ENCODE measurements around the gene PTPRN2. TPM values are rescaled to one million over a fixed set of nuclear protein-coding genes. Genes with fewer than 3 reads are reported as not detected.
"Not testable (repeated sequence)": the region's sequence is repeated elsewhere in the genome, so short reads cannot be mapped to it uniquely, and the experiment has no call there.

Gene PTPRN2
- total and polyA plus RNA-seq, 8 donors = 12.2 to 49.2 (median 31.8) TPM

GRCh38 chr7:158256091-158256816 is 331.4 kb downstream of the PTPRN2 start:
- no peaks in the 10 kb centered on the region for H3K4me1 ChIP-seq
- H3K27ac ChIP-seq = no peak overlapping the region
- WGBS, 2 donors = 88% methylated on average over 19 of the region's 19 CpGs
- no peaks in the 10 kb centered on the region for H3K9me3 ChIP-seq
- no peaks in the 10 kb centered on the region for H3K36me3 ChIP-seq
- TF ChIP-seq, protein P1, sequence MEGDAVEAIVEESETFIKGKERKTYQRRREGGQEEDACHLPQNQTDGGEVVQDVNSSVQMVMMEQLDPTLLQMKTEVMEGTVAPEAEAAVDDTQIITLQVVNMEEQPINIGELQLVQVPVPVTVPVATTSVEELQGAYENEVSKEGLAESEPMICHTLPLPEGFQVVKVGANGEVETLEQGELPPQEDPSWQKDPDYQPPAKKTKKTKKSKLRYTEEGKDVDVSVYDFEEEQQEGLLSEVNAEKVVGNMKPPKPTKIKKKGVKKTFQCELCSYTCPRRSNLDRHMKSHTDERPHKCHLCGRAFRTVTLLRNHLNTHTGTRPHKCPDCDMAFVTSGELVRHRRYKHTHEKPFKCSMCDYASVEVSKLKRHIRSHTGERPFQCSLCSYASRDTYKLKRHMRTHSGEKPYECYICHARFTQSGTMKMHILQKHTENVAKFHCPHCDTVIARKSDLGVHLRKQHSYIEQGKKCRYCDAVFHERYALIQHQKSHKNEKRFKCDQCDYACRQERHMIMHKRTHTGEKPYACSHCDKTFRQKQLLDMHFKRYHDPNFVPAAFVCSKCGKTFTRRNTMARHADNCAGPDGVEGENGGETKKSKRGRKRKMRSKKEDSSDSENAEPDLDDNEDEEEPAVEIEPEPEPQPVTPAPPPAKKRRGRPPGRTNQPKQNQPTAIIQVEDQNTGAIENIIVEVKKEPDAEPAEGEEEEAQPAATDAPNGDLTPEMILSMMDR (IDR thresholded peaks at IDR 0.05) = no peak
- no peaks in the 10 kb centered on the region for H3K27me3 ChIP-seq
- no peak for FAIRE-seq
- peak in 2 of 6 donors; percentile 28 to 32 for DNase-seq
- no peak for ATAC-seq
- H3K4me3 ChIP-seq = no peak overlapping the region
- intact Hi-C loops (cut with DNase I) = no loop called here

DNA sequence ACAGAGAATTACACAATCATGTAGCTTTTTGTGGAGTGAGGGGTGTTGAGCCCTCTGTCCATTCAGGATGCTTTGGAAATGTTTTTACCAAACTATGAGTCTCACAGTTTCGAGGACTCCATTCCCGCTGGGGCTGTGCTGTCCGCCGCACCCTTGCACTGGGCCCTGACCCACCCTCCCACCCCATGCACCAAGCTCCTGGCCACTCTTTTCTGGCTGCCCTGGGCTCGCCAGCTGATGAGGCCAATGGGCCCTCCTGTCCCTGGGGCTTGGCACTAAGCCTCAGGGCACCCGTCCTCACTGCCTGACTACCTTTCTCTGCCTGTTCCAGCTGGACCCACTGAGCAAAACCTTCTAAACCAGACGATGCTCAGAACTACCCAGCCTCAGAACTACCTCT is 332.1 kb downstream of the PTPRN2 start:
- Histone ChIP-seq H3K4me1 (no peaks in the 10 kb centered on the region), H3K9me3 (no peaks in the 10 kb centered on the region), H3K4me3 (no peak overlapping the region), H3K27me3 (no peaks in the 10 kb centered on the region), H3K27ac (no peak overlapping the region), H3K36me3 (no peaks in the 10 kb centered on the region)
- intact Hi-C loops (cut with DNase I) = no loop called here
- TF ChIP-seq, protein P1 (IDR thresholded peaks at IDR 0.05) = no peak
- no peak for ATAC-seq
- 89 to 94% methylated on average over 7 of the region's 7 CpGs for WGBS, 2 donors
- FAIRE-seq = no peak
- DNase-seq = no peak

GRCh38 chr7:158255156-158255555 is 332.5 kb downstream of the PTPRN2 start:
- ATAC-seq (no peak), DNase-seq (peak in 1 of 6 donors; percentile 30), FAIRE-seq (no peak)
- H3K9me3 ChIP-seq = no peaks in the 10 kb centered on the region
- no peak overlapping the region for H3K27ac ChIP-seq
- TF ChIP-seq, protein P1 (IDR thresholded peaks at IDR 0.05) = no peak
- H3K36me3 ChIP-seq = no peaks in the 10 kb centered on the region
- intact Hi-C loops (cut with DNase I) = no loop called here
- no peaks in the 10 kb centered on the region for H3K4me1 ChIP-seq
- 89 to 90% methylated on average over 11 of the region's 11 CpGs for WGBS, 2 donors
- no peak overlapping the region for H3K4me3 ChIP-seq
- H3K27me3 ChIP-seq = no peaks in the 10 kb centered on the region

DNA sequence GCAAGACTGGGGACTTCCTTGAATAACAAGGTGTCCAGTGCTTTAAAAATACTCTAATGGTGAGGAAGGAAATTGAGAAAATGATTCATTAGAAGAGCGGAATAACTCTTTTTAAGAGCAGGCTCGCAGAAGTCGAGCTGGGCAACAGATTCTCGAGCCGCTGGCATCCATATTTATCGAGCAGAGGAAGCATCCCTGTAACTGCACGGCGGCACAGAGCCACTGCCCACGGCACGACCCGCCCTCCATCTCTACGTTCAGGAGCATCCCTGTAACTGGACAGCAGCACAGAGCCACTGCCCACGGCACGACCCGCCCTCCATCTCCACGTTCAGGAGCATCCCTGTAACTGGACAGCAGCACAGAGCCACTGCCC is 334.0 kb downstream of the PTPRN2 start:
- 73 to 77% methylated on average over 11 to 12 of the region's 16 CpGs for WGBS, 2 donors

GRCh38 chr7:158252837-158253669 is 334.6 kb downstream of the PTPRN2 start:
- TF ChIP-seq, protein P1 (IDR thresholded peaks at IDR 0.05) = no peak
- H3K4me3 ChIP-seq = no peak overlapping the region
- no peaks in the 10 kb centered on the region for H3K27me3 ChIP-seq
- intact Hi-C loops (cut with DNase I) = no loop called here
- no peaks in the 10 kb centered on the region for H3K4me1 ChIP-seq
- WGBS, 2 donors = 75 to 81% methylated on average over 34 of the region's 34 CpGs
- no peaks in the 10 kb centered on the region for H3K36me3 ChIP-seq
- H3K27ac ChIP-seq = no peak overlapping the region
- no peaks in the 10 kb centered on the region for H3K9me3 ChIP-seq
- FAIRE-seq = no peak
- peak in 1 of 6 donors; percentile 5 for DNase-seq
- peak in 1 of 4 donors; percentile 11 for ATAC-seq

More for the DNA sequence above, 334.0 kb downstream of the PTPRN2 start:
- H3K27me3 ChIP-seq; H3K4me1 ChIP-seq; H3K27ac ChIP-seq; H3K9me3 ChIP-seq; ATAC-seq; intact Hi-C loops (cut with DNase I); DNase-seq; H3K36me3 ChIP-seq; FAIRE-seq; H3K4me3 ChIP-seq: not testable (repeated sequence)
